Amygdala (tissue), 56 donors: Measurements from ENCODE around the gene OR5P2.
"Not testable (repeated sequence)": the region's sequence is repeated elsewhere in the genome, so short reads cannot be mapped to it uniquely, and the experiment has no call there.

ENCODE experiments used
- DNase-seq, 56 donors: peaks; one replicate each; lab custom pipeline; 2025; lab: John Stamatoyannopoulos, UW

The OR5P2 gene, protein sequence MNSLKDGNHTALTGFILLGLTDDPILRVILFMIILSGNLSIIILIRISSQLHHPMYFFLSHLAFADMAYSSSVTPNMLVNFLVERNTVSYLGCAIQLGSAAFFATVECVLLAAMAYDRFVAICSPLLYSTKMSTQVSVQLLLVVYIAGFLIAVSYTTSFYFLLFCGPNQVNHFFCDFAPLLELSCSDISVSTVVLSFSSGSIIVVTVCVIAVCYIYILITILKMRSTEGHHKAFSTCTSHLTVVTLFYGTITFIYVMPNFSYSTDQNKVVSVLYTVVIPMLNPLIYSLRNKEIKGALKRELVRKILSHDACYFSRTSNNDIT

DNA sequence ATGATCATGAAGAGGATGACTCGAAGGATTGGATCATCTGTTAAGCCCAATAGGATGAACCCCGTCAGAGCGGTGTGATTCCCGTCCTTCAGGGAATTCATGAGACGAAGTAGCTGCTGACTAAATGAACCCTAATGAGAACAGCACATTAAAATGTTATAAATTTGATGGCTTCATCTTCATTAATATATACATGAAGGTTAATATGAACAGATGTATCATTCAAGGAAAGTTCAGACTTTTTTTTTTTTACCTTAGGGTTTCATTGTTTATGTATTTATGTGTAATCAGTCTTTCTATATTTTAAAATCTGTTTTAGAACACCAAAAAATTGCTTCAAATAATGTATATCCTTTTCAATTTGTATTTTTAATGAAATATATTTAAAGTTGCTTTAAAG lies at the start of gene OR5P2:
Gene OR5P2 (minus strand): TSS at position 101 of the 400 bp plus-strand sequence. CDS start 0 bp downstream, at position 101.
- no peak for DNase-seq

DNA sequence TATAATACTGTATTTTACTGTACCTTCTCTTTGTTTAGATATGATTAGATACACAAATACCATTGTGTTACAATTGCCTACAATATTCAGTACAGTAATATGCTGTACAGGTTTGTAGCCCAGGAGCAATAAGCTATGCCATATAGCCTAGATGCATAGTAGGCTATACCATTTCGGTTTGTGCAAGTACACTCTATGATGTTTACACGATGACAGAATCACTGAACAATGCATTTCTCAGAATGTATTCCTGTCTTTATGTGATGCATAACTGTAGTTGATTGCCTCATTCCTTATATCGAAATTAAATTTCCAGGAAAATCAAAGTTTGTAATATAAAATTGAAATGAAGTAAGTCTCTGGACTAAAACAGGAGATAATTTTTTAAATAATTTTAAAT lies 49.3 kb upstream of the OR5P2 start:
- DNase-seq = no peak

DNA sequence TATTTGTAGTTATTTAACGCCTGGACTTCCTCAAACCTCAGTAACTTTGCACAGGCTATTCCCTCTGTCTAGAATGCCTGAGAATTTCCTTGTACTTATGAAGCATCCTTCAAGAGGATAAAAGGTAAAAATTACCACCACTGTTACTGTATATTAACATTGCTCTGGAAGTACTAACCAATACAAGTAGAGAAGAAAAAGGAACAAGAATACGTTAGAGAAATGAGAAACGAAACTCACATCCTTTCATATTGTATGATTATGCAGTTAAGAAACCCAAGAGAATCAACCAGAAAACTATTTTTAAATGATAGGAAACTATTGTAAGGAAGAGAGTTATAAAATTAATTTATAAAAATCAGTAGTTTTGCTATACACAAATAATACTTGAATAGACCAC lies 48.2 kb upstream of the OR5P2 start:
- no peak for DNase-seq

DNA sequence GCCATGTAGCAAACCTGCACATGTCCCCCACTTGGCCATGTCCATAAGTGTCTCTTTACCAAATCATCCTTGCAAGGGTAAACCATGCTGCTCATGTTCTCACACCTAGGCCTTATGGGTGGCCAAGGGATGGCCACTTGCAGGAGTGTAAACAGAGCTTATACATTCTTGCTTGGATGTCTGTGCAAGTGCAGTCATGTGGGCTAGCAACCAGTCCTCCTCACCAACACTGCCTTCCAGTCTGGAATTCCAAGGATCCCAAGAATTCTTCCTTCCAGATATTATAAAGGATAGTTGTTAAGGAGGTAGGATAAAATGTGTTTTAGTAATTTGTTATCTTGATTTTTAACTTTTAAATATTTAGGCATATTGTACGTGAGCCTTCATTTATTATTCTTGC lies 47.8 kb upstream of the OR5P2 start:
- no peak for DNase-seq

DNA sequence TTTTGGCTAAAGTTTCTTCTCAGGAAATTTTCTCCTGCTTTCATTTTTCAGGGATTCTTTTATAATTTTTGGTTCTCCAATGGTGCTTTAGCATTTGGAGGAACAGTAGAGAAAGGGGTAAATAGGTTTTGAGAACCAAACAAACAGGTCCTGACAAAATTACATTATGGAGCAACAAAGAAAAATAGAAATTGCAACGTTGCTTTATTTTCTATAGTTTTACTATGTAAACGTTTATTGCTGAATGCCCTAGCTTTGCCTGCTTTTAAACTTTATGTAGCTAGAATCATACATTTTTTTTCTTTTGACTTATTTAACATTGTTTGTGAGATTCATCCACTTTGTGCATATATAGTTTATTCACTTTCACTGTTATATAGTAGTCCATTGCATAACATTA lies 43.8 kb upstream of the OR5P2 start:
- no peak for DNase-seq

DNA sequence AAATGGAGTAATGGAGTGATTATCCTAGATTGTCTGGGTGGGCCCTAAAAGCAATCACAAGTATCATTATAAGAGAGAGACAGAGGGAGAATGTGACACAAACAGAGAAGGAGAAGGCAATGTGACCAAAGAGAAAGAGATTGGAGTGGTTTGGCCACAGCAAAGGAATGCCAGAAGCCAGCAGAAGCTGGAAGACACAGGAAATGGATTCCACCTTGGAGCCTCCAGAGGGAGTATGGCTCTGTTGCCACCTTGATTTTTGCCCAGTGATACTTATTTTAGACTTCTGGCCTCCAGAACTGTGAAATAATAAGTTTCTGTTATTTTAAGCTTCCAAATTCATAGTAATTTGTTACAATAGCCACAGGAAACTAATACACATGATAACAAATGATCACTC lies 36.8 kb upstream of the OR5P2 start:
- DNase-seq = no peak

DNA sequence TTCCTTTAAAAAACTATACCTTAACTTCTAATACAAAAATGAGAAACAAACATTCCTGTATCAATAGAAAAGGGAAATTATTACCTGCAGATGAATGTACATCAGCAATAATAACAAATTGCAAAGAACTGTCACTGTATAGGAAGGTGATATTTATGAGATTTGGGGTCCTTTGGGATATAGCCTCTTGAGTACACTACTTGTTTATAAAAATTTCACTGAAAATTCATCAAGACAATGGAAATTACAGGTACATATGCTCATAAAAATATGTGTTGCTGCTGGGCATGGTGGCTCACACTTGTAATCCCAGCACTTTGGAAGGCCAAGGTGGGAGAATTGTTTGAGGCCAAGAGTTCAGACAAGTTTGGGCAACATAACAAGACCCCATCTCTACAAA lies 34.0 kb upstream of the OR5P2 start, which contains the start of gene OR5P3:
Gene OR5P3 (minus strand): TSS at position 101 of the 400 bp plus-strand sequence.
- DNase-seq = no peak

DNA sequence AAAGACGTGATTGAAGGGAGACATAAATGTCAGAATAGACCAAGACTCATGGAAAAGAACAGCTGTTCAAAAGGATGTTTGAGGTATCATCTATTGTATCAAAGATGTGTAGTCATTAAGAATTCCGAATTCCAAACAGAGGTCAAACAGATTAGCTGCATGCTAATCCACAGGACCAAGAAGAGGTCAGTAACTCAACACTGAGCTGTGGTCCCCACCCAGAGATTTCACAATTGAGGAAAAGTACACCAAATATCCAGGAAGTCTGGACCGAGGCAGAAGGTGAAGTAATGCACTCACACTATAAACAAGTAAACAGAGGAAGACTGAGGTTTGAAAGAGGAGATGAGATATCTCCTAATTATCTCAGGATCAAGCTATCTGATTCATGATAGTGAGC lies 29.6 kb upstream of the OR5P2 start:
- no peak for DNase-seq

DNA sequence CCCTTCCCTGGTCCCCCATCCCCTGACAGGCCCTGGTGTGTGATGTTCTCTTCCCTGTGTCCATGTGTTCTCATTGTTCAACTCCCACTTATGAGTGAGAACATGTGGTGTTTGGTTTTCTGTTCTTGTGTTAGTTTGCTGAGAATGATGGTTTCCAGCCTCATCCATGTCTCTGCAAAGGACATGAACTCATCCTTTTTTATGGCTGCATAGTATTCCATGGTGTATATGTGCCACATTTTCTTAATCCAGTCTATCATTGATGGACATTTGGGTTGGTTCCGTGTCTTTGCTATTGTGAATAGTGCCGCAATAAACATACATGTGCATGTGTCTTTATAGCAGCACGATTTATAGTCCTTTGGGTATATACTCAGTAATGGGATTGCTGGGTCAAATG lies 23.7 kb upstream of the OR5P2 start:
- DNase-seq = not testable (repeated sequence)

DNA sequence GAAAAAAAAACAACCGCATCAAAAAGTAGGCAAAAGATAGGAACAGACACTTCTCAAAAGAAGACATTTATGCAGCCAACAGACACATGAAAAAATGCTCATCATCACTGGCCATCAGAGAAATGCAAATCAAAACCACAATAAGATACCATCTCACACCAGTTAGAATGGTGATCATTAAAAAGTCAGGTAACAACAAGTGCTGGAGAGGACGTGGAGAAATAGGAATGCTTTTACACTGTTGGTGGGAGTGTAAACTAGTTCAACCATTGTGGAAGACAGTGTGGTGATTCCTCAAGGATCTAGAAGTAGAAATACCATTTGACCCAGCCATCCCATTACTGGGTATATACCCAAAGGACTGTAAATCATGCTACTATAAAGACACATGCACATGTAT lies 18.2 kb upstream of the OR5P2 start:
- not testable (repeated sequence) for DNase-seq

DNA sequence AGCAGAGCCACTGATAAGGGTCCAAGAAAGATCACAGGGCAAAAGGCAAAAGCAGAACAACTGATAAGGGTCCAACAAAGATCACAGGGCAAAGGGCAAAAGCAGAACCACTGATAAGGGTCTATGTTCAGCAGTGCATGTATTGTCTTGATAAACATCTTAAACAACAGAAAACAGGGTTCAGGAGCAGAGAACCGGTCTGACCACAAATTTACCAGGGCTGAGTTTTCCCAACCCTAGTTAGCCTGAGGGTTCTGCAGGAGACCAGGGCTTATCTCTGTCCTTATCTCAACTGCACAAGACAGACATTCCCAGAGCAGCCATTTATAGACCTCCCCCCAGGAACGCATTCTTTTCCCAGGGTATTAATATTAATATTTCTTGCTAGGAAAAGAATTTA lies 13.6 kb upstream of the OR5P2 start:
- not testable (repeated sequence) for DNase-seq

DNA sequence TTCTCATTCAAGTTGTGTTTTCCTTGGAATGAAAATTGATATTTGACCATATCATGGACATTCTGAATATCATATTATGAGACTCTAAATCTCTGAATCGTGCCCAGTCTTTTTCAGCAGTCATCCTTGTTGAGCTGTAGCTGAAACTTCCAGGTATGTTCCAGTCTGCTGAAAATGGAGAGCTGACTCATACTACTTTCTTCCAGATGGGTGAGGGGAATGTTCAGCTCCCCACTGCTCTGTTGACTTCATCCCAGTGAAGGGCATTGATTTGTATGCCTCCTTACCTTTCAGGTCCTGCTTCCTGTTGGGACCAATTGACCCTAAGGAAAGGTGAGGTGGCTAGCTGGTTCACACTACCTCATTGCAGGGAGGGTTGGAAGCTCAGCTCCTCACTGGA lies 3.5 kb downstream of the OR5P2 start:
- no peak for DNase-seq

DNA sequence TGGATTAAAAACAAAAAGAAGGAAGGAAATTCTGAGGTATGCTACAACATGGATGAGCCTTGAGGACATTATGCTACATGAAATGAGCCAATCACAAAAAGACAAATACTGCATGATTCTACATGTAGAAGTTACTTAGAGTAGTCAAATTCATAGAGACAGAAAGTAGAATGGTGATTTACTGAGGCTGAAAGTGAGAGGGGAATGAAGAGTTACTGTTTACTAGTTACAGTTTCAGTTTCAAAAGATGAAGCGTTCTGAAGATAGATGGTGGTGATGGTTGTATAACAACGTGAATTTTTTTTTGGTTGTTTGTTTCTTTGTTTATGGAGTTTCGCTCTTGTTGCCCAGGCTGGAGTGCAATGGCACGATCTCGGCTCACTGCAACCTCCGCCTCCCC lies 9.5 kb downstream of the OR5P2 start:
- no peak for DNase-seq

DNA sequence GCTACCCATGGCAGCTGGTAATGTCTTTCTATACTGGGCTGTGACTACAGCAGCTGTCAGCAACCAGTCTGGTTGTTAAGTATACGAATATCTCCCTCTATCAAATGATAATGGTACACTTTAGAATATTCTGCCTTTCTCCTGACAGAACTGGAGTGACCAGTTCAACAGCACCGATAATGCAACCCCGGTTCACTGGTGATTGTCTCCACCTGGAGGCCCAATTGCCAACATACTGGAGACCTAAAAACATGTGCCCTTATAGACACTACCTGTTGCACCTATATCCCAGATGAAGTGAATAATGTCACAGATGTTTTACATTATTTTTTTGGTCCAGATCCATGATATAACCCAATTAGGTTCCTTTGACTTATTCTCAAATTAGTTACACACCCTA lies 21.1 kb downstream of the OR5P2 start:
- no peak for DNase-seq

DNA sequence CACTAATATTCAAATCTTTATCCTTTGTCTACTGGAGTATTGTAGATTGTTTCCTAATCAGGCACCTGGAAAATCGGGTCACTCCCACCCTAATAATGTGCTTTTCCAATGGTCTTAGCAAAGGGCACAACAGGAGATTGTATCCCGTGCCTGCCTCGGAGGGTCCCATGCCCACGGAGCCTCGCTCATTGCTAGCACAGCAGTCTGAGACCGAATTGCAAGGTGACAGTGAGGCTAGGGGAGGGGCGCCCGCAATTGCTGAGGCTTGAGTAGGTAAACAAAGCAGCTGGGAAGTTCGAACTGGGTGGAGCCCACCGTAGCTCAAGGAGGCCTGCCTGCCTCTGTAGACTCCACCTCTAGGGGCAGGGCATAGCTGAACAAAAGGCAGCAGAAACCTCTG lies 32.4 kb downstream of the OR5P2 start:
- DNase-seq = not testable (repeated sequence)

DNA sequence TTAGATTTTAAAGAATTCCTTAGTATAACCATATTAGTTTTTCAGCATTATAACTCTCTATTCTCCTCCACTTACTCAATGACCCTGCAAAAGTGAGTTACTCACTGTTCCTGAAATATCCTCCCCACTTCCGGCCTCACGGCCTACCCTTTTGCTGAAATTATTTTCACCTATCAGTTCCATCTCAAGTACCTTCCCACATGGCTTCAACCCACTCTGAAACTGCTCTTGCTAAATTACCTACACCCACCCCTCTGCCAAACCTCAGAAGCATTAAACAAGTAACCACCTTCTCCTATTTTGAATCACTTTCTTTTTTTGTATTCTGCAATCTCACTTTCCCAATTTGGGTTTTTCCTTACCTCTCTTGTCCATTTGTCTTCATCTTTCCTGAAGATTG lies 37.7 kb downstream of the OR5P2 start:
- DNase-seq = peak in 3 of 56 donors; percentile 13 to 24 (median 22)

DNA sequence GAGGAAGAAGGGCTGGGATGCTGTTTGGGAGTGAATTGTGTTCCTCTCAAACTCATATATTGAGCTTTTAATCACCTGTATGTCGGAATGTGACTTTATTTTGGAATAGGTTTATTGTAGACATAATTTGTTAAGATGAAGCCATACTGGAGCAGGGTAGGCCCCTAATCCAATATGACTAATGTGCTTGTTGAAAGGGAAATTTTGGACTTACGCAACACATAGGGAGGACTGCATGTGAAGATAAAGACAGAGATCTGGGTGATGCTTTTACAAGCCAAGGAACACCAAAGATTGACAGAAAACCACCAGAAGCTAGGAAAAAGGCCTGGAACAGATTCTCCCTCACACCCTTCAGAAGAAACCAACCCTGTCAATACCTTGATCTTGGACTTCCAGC lies 47.3 kb downstream of the OR5P2 start:
- no peak for DNase-seq
